ENCODE measurements around the gene NCOA3.

Gene NCOA3

GRCh38 chr20:47583551-47583950 is 81.9 kb downstream of the NCOA3 start:
- Histone ChIP-seq H3K27me3 (replicated peaks; ENCODE audit: control insufficient read depth, insufficient read depth, low read length) (no peaks in the 10 kb centered on the region), H3K4me3 (replicated peaks; ENCODE audit: low read depth, low read length) (no peak overlapping the region), H3K36me3 (ENCODE audit: control insufficient read depth, insufficient read depth, low read length) (peaks cover 9% of the 10 kb centered on the region)
- DNase-seq (ENCODE audit: extremely low read depth, insufficient read length) = no peak
- TF ChIP-seq CTCF (IDR thresholded peaks at IDR 0.05; ENCODE audit: insufficient read depth, low read length, poor library complexity, severe bottlenecking) = no peak

GRCh38 chr20:47585087-47585747 is 83.5 kb downstream of the NCOA3 start:
- no peaks in the 10 kb centered on the region for H3K27me3 ChIP-seq (replicated peaks; ENCODE audit: control insufficient read depth, insufficient read depth, low read length)
- no peak for TF ChIP-seq CTCF (IDR thresholded peaks at IDR 0.05; ENCODE audit: insufficient read depth, low read length, poor library complexity, severe bottlenecking)
- no peak for DNase-seq (ENCODE audit: extremely low read depth, insufficient read length)
- H3K4me3 ChIP-seq (replicated peaks; ENCODE audit: low read depth, low read length) = 0 out of 2 replicates have a peak overlapping the region, but pooled peaks have one; percentile 3
- H3K36me3 ChIP-seq (ENCODE audit: control insufficient read depth, insufficient read depth, low read length) = peaks cover 7% of the 10 kb centered on the region

DNA sequence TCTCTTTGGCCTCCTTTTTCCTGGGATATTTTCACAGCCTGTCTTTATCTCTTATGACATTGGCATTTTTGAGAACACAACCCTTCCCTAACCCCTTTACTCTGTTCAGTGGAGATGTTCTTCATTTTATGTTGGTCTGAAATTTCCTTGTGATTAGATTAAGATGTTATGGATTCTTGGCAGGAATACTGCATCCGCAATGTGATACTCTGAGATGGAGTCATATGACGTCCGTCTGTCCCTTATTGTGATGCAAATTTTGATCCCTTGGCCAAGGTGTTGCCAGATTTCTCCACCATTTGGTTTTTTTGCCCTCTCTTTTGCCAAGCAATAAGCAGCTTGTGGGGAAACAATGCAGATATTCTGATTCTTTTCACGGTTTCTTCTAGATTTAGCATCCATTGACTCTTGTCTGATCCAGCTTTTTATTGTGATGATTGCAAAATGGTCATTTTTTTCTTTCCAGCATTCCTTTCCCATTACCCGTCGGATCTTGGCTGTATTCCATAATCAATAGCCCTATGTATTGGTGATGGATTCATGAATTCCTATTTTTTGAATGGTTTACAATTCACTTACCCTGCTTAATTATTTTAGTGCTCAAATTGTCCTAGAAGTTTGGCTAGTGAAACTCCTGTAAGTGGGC is 85.1 kb downstream of the NCOA3 start:
- Histone ChIP-seq H3K4me3 (replicated peaks; ENCODE audit: low read depth, low read length) (no peak overlapping the region), H3K27me3 (replicated peaks; ENCODE audit: control insufficient read depth, insufficient read depth, low read length) (no peaks in the 10 kb centered on the region), H3K36me3 (ENCODE audit: control insufficient read depth, insufficient read depth, low read length) (peaks cover 12% of the 10 kb centered on the region)
- no peak for DNase-seq (ENCODE audit: extremely low read depth, insufficient read length)
- no peak for TF ChIP-seq CTCF (IDR thresholded peaks at IDR 0.05; ENCODE audit: insufficient read depth, low read length, poor library complexity, severe bottlenecking)

- Histone ChIP-seq H3K4me3 (replicated peaks; ENCODE audit: low read depth, low read length) (no peak overlapping the region), H3K36me3 (ENCODE audit: control insufficient read depth, insufficient read depth, low read length) (peaks cover 10% of the 10 kb centered on the region), H3K27me3 (replicated peaks; ENCODE audit: control insufficient read depth, insufficient read depth, low read length) (no peaks in the 10 kb centered on the region)
- no peak for TF ChIP-seq CTCF (IDR thresholded peaks at IDR 0.05; ENCODE audit: insufficient read depth, low read length, poor library complexity, severe bottlenecking)
- no peak for DNase-seq (ENCODE audit: extremely low read depth, insufficient read length)
Observed at GRCh38 chr20:47588158-47588557, 86.5 kb downstream of the NCOA3 start.

DNA sequence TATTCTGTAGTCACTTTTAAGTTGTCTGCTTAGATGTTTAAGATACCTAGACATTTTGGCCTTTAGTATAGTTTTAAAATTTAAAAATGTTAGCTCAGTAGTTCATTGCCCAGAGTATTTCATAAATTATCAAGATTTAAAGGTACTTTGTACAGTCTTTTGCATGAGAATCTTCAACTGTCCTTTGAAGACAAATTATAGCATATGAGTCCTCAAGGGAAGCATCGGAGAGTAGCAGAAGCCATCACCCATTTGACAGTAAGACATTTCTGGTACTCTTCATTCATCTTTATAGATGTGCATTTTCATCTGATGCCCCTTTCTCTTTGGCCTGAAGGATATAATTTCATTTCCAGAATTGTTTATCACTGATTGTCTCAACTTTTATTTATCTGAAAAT is 89.5 kb downstream of the NCOA3 start:
- Histone ChIP-seq H3K36me3 (ENCODE audit: control insufficient read depth, insufficient read depth, low read length) (peaks cover 6% of the 10 kb centered on the region), H3K27me3 (replicated peaks; ENCODE audit: control insufficient read depth, insufficient read depth, low read length) (no peaks in the 10 kb centered on the region), H3K4me3 (replicated peaks; ENCODE audit: low read depth, low read length) (no peak overlapping the region)
- no peak for DNase-seq (ENCODE audit: extremely low read depth, insufficient read length)
- TF ChIP-seq CTCF (IDR thresholded peaks at IDR 0.05; ENCODE audit: insufficient read depth, low read length, poor library complexity, severe bottlenecking) = no peak
